HEK293 (cell line): ENCODE results near the gene ADAMTS19.

Experiments
- CTCF ChIA-PET: fragments of 350-600 bp; formaldehyde crosslinking; extraction: SDS; loops from one replicate; lab custom pipeline; 2021; ENCODE audit warnings: antibody characterized with exemption; lab: Yijun Ruan, JAX
- POLR2A ChIA-PET: fragments of 300-600 bp; formaldehyde crosslinking; extraction: SDS; loops from one replicate; lab custom pipeline; 2020; ENCODE audit warnings: antibody characterized with exemption, inconsistent platforms; lab: Yijun Ruan, JAX
- H3K27ac ChIP-seq: fragments of 200-500 bp; sonication (Bioruptor generic); 2 replicates; pipeline ENCODE4 v1.5.1; 2014; ENCODE audit warnings: low read depth, low read length, control low read depth, inconsistent platforms; ENCODE audit errors: extremely low read depth
- H3K36me3 ChIP-seq, 2 experiments: fragments of 200-500 bp in 1 of 2; sonication (Bioruptor generic) in 1 of 2; 1 replicate in 1 of 2; 2 replicates in 1 of 2; pipeline ENCODE4 v1.5.1; 2014 to 2017; ENCODE audit warnings: inconsistent platforms in 2 of 2, low read length in 2 of 2; ENCODE audit not compliant: control insufficient read depth in 2 of 2, insufficient read depth in 1 of 2
- H3K4me1 ChIP-seq: fragments of 200-500 bp; sonication (Bioruptor generic); 2 replicates; pipeline ENCODE4 v1.5.1; 2014; ENCODE audit warnings: mild to moderate bottlenecking, low read length, inconsistent platforms; ENCODE audit not compliant: control insufficient read depth, insufficient read depth
- H3K4me3 ChIP-seq: 2 replicates; pipeline ENCODE4 v1.5.1; 2011; ENCODE audit warnings: low read depth, mild to moderate bottlenecking, control low read depth, low read length, moderate library complexity
- H3K9me3 ChIP-seq: fragments of 200-500 bp; sonication (Bioruptor generic); 2 replicates; pipeline ENCODE4 v1.5.1; 2014; ENCODE audit warnings: low read depth, low read length, inconsistent platforms; ENCODE audit not compliant: control insufficient read depth, insufficient read depth
- GFI1B ChIP-seq: fragments of 450-650 bp; formaldehyde crosslinking; IDR thresholded peaks from 2 replicates; pipeline ENCODE4 v1.5.1; 2016; ENCODE audit warnings: missing biosample characterization, missing genetic modification characterization
- HOXD13 ChIP-seq: sonication (generic); formaldehyde crosslinking; IDR thresholded peaks from 2 replicates; pipeline ENCODE4 v1.8.0; 2022; ENCODE audit warnings: missing genetic modification reagents, borderline replicate concordance
- SCRT2 ChIP-seq: fragments of 450-650 bp; formaldehyde crosslinking; IDR thresholded peaks from 2 replicates; pipeline ENCODE4 v1.5.1; 2016; ENCODE audit warnings: missing biosample characterization, missing genetic modification characterization
- TCF7L2 ChIP-seq: IDR thresholded peaks from 2 replicates; pipeline ENCODE4 v1.6.1; 2011; ENCODE audit warnings: low read depth, mild to moderate bottlenecking, inconsistent platforms, low read length, moderate library complexity, borderline replicate concordance
- ZBTB20 ChIP-seq: fragments of 450-650 bp; formaldehyde crosslinking; IDR thresholded peaks from 2 replicates; pipeline ENCODE4 v1.5.1; 2016; ENCODE audit warnings: missing biosample characterization, missing genetic modification characterization
- ZBTB21 ChIP-seq: fragments of 450-650 bp; formaldehyde crosslinking; IDR thresholded peaks from 2 replicates; pipeline ENCODE4 v1.5.1; 2017; ENCODE audit warnings: missing biosample characterization, missing genetic modification characterization
- ZFP3 ChIP-seq: fragments of 450-650 bp; formaldehyde crosslinking; IDR thresholded peaks from 2 replicates; pipeline ENCODE4 v1.5.1; 2016; ENCODE audit warnings: low read depth, missing biosample characterization, missing genetic modification characterization
- ZNF140 ChIP-seq: fragments of 450-650 bp; formaldehyde crosslinking; IDR thresholded peaks from 2 replicates; pipeline ENCODE4 v1.5.1; 2016; ENCODE audit warnings: missing biosample characterization, missing genetic modification characterization
- ZNF155 ChIP-seq: fragments of 450-650 bp; formaldehyde crosslinking; IDR thresholded peaks from 2 replicates; pipeline ENCODE4 v1.5.1; 2016; ENCODE audit warnings: missing biosample characterization, missing genetic modification characterization
- ZNF239 ChIP-seq: fragments of 450-650 bp; formaldehyde crosslinking; IDR thresholded peaks from 2 replicates; pipeline ENCODE4 v1.5.1; 2016; ENCODE audit warnings: missing biosample characterization, missing genetic modification characterization
- ZNF37A ChIP-seq: fragments of 450-650 bp; IDR thresholded peaks from 2 replicates; pipeline ENCODE4 v1.5.1; 2018; ENCODE audit warnings: missing biosample characterization, missing genetic modification characterization
- ZNF404 ChIP-seq: fragments of 450-650 bp; formaldehyde crosslinking; IDR thresholded peaks from 2 replicates; pipeline ENCODE4 v1.5.1; 2017; ENCODE audit warnings: missing biosample characterization, missing genetic modification characterization
- ZNF521 ChIP-seq: fragments of 450-650 bp; formaldehyde crosslinking; IDR thresholded peaks from 2 replicates; pipeline ENCODE4 v1.5.1; 2017; ENCODE audit warnings: missing biosample characterization, mild to moderate bottlenecking, missing genetic modification characterization
- ZNF530 ChIP-seq: fragments of 450-650 bp; formaldehyde crosslinking; IDR thresholded peaks from 2 replicates; pipeline ENCODE4 v1.5.1; 2016; ENCODE audit warnings: low read depth, missing biosample characterization, missing genetic modification characterization
- ZNF571 ChIP-seq: fragments of 450-650 bp; formaldehyde crosslinking; IDR thresholded peaks from 2 replicates; pipeline ENCODE4 v1.5.0; 2017; ENCODE audit warnings: missing biosample characterization, missing genetic modification characterization
- ZNF585B ChIP-seq: fragments of 450-650 bp; formaldehyde crosslinking; IDR thresholded peaks from 2 replicates; pipeline ENCODE4 v1.5.1; 2016; ENCODE audit warnings: missing biosample characterization, missing genetic modification characterization
- ZNF626 ChIP-seq: fragments of 450-650 bp; sonication (Bioruptor Pico); formaldehyde crosslinking; IDR thresholded peaks from 2 replicates; pipeline ENCODE4 v1.5.1; 2018; ENCODE audit warnings: missing biosample characterization, missing genetic modification characterization, inconsistent platforms
- ZNF660 ChIP-seq: fragments of 450-650 bp; IDR thresholded peaks from 2 replicates; pipeline ENCODE4 v1.5.1; 2018; ENCODE audit warnings: missing biosample characterization, mild to moderate bottlenecking, missing genetic modification characterization
- ZNF670 ChIP-seq: fragments of 450-650 bp; formaldehyde crosslinking; IDR thresholded peaks from 2 replicates; pipeline ENCODE4 v1.5.1; 2016; ENCODE audit warnings: missing biosample characterization, missing genetic modification characterization, low read depth
- ZNF843 ChIP-seq: fragments of 450-650 bp; formaldehyde crosslinking; IDR thresholded peaks from 2 replicates; pipeline ENCODE4 v1.5.1; 2016; ENCODE audit warnings: missing biosample characterization, missing genetic modification characterization
- TF ChIP-seq, protein P1 (sequence below): fragments of 450-650 bp; formaldehyde crosslinking; IDR thresholded peaks from 2 replicates; pipeline ENCODE4 v1.5.1; 2016; ENCODE audit warnings: missing biosample characterization, missing genetic modification characterization
- TF ChIP-seq, protein P2 (sequence below): fragments of 450-650 bp; formaldehyde crosslinking; IDR thresholded peaks from 2 replicates; pipeline ENCODE4 v1.5.1; 2017; ENCODE audit warnings: missing biosample characterization, missing genetic modification characterization
- TF ChIP-seq, protein P3 (sequence below): fragments of 450-650 bp; formaldehyde crosslinking; IDR thresholded peaks from 2 replicates; pipeline ENCODE4 v1.5.1; 2016; ENCODE audit warnings: missing biosample characterization, missing genetic modification characterization

The ADAMTS19 gene

DNA sequence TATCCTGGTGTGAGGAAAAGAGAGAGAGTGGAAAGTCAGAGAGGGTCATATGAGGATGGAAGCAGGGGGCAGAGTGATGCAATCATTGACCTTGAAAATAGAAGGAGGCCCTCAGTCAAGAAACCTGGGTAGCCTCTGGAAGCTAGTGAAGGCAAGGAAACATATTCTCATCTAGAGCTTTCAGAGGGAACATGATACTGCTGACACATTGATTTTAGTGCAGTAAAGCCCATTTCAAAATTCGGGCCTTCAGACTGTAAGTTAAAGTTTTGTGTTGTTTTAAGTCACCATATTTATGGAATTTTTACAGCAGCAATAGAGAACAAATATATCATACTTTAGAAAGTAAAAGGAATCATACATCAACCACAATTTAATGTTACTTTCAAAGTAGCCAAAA is 87.0 kb downstream of the ADAMTS19 start:
- Histone ChIP-seq H3K27ac (no peak overlapping the region), H3K4me3 (no peak overlapping the region), H3K9me3 (no peaks in the 10 kb centered on the region)
- CTCF ChIA-PET = no interaction called here
- POLR2A ChIA-PET = no interaction called here
- TF ChIP-seq ZNF404 (tag by site-specific recombination) (no peak), HOXD13 (CRISPR knock-in tag) (no peak), ZNF670 (no peak)
- TF ChIP-seq, all 188 proteins: peak for 0
- Histone ChIP-seq H3K4me1 (no peaks in the 10 kb centered on the region), H3K36me3 (no peaks in the 10 kb centered on the region)

DNA sequence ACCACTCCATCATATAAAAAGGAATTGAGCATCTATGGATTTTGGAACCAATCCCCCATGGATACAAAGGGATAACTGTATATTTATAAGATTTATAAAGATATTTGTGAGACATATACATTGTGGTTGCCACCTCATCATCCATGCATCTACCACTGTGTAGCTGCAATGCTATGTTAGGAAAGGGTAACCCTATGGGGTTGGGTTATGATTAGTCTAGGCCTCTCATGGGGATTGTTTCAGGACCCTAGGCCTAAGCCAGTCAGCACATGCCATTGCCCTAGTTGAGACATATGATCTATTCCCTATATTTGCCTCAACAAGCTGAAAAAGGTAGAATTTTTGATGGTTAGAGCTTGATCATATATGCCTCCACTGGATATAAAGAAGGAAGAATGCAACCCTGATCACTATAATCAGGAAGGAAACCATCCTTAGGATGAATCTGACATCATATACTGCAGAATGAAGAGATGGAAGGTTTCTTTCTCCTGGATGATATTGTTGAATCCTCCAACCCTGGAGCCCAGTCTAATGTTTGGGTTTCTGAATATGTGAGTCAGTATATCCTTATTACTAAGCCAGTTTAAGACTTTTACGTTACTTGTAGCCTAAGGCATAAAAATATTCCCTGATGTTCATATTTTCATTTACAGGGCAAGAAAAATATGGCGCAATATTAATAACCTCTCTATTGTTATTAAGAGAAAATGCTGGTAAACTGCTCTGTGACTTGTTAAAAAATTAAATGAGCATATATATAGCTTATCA is 94.2 kb downstream of the ADAMTS19 start:
- ChIA-PET POLR2A (no interaction called here), CTCF (interaction anchor here (0.7 to 1.3 kb wide), 2 partner anchors 21 to 110 kb away, joined by 3 read pairs; no protein-coding TSS in a partner anchor)
- Histone ChIP-seq H3K4me1 (no peaks in the 10 kb centered on the region), H3K9me3 (no peaks in the 10 kb centered on the region), H3K27ac (no peak overlapping the region)
- TF ChIP-seq GFI1B (tag by site-specific recombination) (no peak), ZNF239 (tag by site-specific recombination) (no peak), ZNF660 (no peak), ZNF843 (tag by site-specific recombination) (no peak), ZNF571 (no peak), ZFP3 (tag by site-specific recombination) (no peak), ZNF155 (no peak), ZNF585B (tag by site-specific recombination) (no peak), SCRT2 (tag by site-specific recombination) (no peak), ZNF626 (no peak), ZNF521 (tag by site-specific recombination) (no peak), ZNF140 (no peak), ZBTB21 (tag by site-specific recombination) (no peak), ZBTB20 (no peak), ZNF37A (tag by site-specific recombination) (no peak), ZNF530 (tag by site-specific recombination) (no peak), TCF7L2 (no peak)
- TF ChIP-seq, protein P1, sequence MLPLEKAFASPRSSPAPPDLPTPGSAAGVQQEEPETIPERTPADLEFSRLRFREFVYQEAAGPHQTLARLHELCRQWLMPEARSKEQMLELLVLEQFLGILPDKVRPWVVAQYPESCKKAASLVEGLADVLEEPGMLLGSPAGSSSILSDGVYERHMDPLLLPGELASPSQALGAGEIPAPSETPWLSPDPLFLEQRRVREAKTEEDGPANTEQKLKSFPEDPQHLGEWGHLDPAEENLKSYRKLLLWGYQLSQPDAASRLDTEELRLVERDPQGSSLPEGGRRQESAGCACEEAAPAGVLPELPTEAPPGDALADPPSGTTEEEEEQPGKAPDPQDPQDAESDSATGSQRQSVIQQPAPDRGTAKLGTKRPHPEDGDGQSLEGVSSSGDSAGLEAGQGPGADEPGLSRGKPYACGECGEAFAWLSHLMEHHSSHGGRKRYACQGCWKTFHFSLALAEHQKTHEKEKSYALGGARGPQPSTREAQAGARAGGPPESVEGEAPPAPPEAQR = no peak
- TF ChIP-seq, protein P2, sequence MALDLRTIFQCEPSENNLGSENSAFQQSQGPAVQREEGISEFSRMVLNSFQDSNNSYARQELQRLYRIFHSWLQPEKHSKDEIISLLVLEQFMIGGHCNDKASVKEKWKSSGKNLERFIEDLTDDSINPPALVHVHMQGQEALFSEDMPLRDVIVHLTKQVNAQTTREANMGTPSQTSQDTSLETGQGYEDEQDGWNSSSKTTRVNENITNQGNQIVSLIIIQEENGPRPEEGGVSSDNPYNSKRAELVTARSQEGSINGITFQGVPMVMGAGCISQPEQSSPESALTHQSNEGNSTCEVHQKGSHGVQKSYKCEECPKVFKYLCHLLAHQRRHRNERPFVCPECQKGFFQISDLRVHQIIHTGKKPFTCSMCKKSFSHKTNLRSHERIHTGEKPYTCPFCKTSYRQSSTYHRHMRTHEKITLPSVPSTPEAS = no peak
- TF ChIP-seq, protein P3, sequence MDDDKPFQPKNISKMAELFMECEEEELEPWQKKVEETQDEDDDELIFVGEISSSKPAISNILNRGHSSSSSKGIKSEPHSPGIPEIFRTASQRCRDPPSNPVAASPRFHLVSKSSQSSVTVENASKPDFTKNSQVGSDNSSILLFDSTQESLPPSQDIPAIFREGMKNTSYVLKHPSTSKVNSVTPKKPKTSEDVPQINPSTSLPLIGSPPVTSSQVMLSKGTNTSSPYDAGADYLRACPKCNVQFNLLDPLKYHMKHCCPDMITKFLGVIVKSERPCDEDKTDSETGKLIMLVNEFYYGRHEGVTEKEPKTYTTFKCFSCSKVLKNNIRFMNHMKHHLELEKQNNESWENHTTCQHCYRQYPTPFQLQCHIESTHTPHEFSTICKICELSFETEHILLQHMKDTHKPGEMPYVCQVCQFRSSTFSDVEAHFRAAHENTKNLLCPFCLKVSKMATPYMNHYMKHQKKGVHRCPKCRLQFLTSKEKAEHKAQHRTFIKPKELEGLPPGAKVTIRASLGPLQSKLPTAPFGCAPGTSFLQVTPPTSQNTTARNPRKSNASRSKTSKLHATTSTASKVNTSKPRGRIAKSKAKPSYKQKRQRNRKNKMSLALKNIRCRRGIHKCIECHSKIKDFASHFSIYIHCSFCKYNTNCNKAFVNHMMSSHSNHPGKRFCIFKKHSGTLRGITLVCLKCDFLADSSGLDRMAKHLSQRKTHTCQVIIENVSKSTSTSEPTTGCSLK = no peak
- TF ChIP-seq, all 188 proteins: peak for 0
- no peak overlapping the region for H3K4me3 ChIP-seq
- no peaks in the 10 kb centered on the region for H3K36me3 ChIP-seq
